ENCODE data around the gene ZNF746. TPM values are rescaled to one million over a fixed set of nuclear protein-coding genes. Genes with fewer than 3 reads are reported as not detected.

ZNF746 gene
- total and polyA plus RNA-seq, 9 of the 15 experiments (the other 6 are each of a cell fraction or from before 2014, with no cell fraction given) = 1.7 to 31.6 (median 13.3) TPM

GRCh38 chr7:149423449-149424110 lies 74.0 kb downstream of the ZNF746 start:
- POLR2A ChIA-PET = interaction anchor here (0.5 to 1.2 kb wide), 4 partner anchors 18 to 1933 kb away, joined by 3 to 5 read pairs (median 4); no protein-coding TSS in a partner anchor
- no peak for TF ChIP-seq ELF4 (CRISPR knock-in tag; IDR thresholded peaks at IDR 0.05)
- no peak for TF ChIP-seq ZNF436 (CRISPR knock-in tag; IDR thresholded peaks at IDR 0.05)
- no peak for TF ChIP-seq CREB3 (tag; conservative IDR thresholded peaks at IDR 0.05; ENCODE audit: low read depth)
- TF ChIP-seq SMARCC2 (IDR thresholded peaks at IDR 0.05; ENCODE audit: low read depth) = no peak
- no peak for TF ChIP-seq FOXA1 (IDR thresholded peaks at IDR 0.05; ENCODE audit: borderline replicate concordance)
- TF ChIP-seq ZNF354B (CRISPR knock-in tag; IDR thresholded peaks at IDR 0.05) = no peak
- no peak for TF ChIP-seq NUFIP1 (IDR thresholded peaks at IDR 0.05; ENCODE audit: partially characterized antibody)
- no peak for TF ChIP-seq FOSL1 (tag; conservative IDR thresholded peaks at IDR 0.05)
- TF ChIP-seq, protein P1, sequence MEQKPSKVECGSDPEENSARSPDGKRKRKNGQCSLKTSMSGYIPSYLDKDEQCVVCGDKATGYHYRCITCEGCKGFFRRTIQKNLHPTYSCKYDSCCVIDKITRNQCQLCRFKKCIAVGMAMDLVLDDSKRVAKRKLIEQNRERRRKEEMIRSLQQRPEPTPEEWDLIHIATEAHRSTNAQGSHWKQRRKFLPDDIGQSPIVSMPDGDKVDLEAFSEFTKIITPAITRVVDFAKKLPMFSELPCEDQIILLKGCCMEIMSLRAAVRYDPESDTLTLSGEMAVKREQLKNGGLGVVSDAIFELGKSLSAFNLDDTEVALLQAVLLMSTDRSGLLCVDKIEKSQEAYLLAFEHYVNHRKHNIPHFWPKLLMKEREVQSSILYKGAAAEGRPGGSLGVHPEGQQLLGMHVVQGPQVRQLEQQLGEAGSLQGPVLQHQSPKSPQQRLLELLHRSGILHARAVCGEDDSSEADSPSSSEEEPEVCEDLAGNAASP (IDR thresholded peaks at IDR 0.05) = no peak
- no peak for TF ChIP-seq CSDE1 (IDR thresholded peaks at IDR 0.05)
- TF ChIP-seq XRCC3 (IDR thresholded peaks at IDR 0.05) = no peak
- no peak for TF ChIP-seq ZNF41 (CRISPR knock-in tag; conservative IDR thresholded peaks at IDR 0.05)
- no peak for TF ChIP-seq SLC30A9 (CRISPR knock-in tag; IDR thresholded peaks at IDR 0.05)
- no peak for TF ChIP-seq ZFP36 (IDR thresholded peaks at IDR 0.05; ENCODE audit: low read depth, low read length, partially characterized antibody)
- no peak for TF ChIP-seq SRSF9 (IDR thresholded peaks at IDR 0.05; ENCODE audit: borderline replicate concordance, low read depth, low read length)
- no peak for TF ChIP-seq ETV6 (IDR thresholded peaks at IDR 0.05; ENCODE audit: borderline replicate concordance in 1 of 2, low read depth in 2 of 2, low read length in 1 of 2)
- no peak for TF ChIP-seq ETV6 (CRISPR knock-in tag; IDR thresholded peaks at IDR 0.05; ENCODE audit: borderline replicate concordance)

More at GRCh38 chr7:149423449-149424110, 74.0 kb downstream of the ZNF746 start:
- ATAC-seq (no peak), FAIRE-seq (no peak), DNase-seq (ENCODE audit: extremely low read depth in 1 of 4, low spot score in 3 of 4) (no peak)
- H3K9ac ChIP-seq (ENCODE audit: insufficient read depth in 1 of 2, low read depth in 2 of 2, low read length in 2 of 2) = no peak overlapping the region; a peak in 1 of 4 replicates
- H3K9me3 ChIP-seq (replicated peaks; ENCODE audit: control insufficient read depth, insufficient read depth, low read depth, low read length) = no peaks in the 10 kb centered on the region
- H3K36me3 ChIP-seq (ENCODE audit: control insufficient read depth, insufficient read depth, low read length) = no peaks in the 10 kb centered on the region
- no peaks in the 10 kb centered on the region for H3K9me1 ChIP-seq (ENCODE audit: control insufficient read depth, insufficient read depth, low read length)
- no peaks in the 10 kb centered on the region for H4K20me1 ChIP-seq (replicated peaks; ENCODE audit: control insufficient read depth, insufficient read depth, low read length)
- CTCF ChIA-PET (ENCODE audit: low intra/inter-chr PET ratio) = interaction anchor here (1.4 to 2.7 kb wide), 2 partner anchors 113 to 184 kb away, joined by 4 to 9 read pairs; partner anchors contain the start of gene ZNF212
- H3K27me3 ChIP-seq (ENCODE audit: control insufficient read depth in 2 of 2, insufficient read depth in 2 of 2, low read length in 2 of 2) = no peaks in the 10 kb centered on the region
- no peak overlapping the region for H3K4me2 ChIP-seq (ENCODE audit: insufficient read depth, low read length)
- no peak overlapping the region for H2AFZ ChIP-seq (ENCODE audit: low read depth, low read length)
- 77% methylated on average over 24 of the region's 24 CpGs for WGBS (ENCODE audit: insufficient coverage, low coverage, missing lambda C conversion rate)
- intact Hi-C loops (cut with micrococcal nuclease) (loop anchor here (2.0 to 10.0 kb wide), 4 partner anchors 37 to 226 kb away; partner anchors contain the start of genes ZNF282, ZNF746 and ZNF777), in situ Hi-C loops (cut with MboI) (no loop called here)
- no peaks in the 10 kb centered on the region for H3K79me2 ChIP-seq (ENCODE audit: control insufficient read depth, insufficient read depth, low read length)
- no TSS peak for BruUV-seq (replicated peaks)
- H3K27ac ChIP-seq (ENCODE audit: extremely low read depth, low read depth, low read length) = no peak overlapping the region
- H3K4me1 ChIP-seq (replicated peaks in 1 of 2; ENCODE audit: control insufficient read depth in 2 of 2, insufficient read depth in 2 of 2, low read length in 2 of 2) = peaks cover 3 to 26% of the 10 kb centered on the region in 2 experiments; a peak in 3 of 5 replicates
- H3K4me3 ChIP-seq = no peak overlapping the region

Data from K562 (cell line).